Type B pancreatic cell (in vitro differentiated cells): ENCODE measurements around the gene PLXNA2. TPM values are rescaled to one million over a fixed set of nuclear protein-coding genes. Genes with fewer than 3 reads are reported as not detected.

Experiments
- DNase-seq: peaks from one replicate; pipeline ENCODE4 v3.0.0; 2021; ENCODE audit warnings: mixed read lengths; ENCODE audit not compliant: unreplicated experiment; ENCODE audit errors: extremely low spot score
- H3K27ac Mint-ChIP-seq: 2 replicates; pipeline ENCODE4 v1.8.0; 2021; ENCODE audit warnings: mild to moderate bottlenecking, mixed read lengths
- H3K27me3 Mint-ChIP-seq: 2 replicates; pipeline ENCODE4 v1.8.0; 2021; ENCODE audit warnings: mixed read lengths
- H3K36me3 Mint-ChIP-seq: 2 replicates; pipeline ENCODE4 v1.8.0; 2021; ENCODE audit warnings: mixed read lengths
- H3K4me1 Mint-ChIP-seq: one replicate; pipeline ENCODE4 v1.8.0; 2021; ENCODE audit warnings: mixed read lengths; ENCODE audit not compliant: unreplicated experiment
- H3K4me3 Mint-ChIP-seq: 2 replicates; pipeline ENCODE4 v1.8.0; 2021; ENCODE audit warnings: mild to moderate bottlenecking, mixed read lengths
- H3K9me3 Mint-ChIP-seq: 2 replicates; pipeline ENCODE4 v1.8.0; 2021; ENCODE audit warnings: mixed read lengths
- CTCF ChIP-seq: fragments of 200-600 bp; sonication (generic); conservative IDR thresholded peaks from 2 replicates; pipeline ENCODE4 v1.5.0; 2021; ENCODE audit warnings: antibody characterized with exemption, mild to moderate bottlenecking
- total RNA-seq: library from RNA; stranded (reverse); gene quantifications from 2 replicates; pipeline ENCODE4 v1.2.1, GENCODE V29; 2021; ENCODE audit warnings: low replicate concordance

The PLXNA2 gene
- total RNA-seq, 1 donor from 2014 or later: 80.1 TPM

DNA sequence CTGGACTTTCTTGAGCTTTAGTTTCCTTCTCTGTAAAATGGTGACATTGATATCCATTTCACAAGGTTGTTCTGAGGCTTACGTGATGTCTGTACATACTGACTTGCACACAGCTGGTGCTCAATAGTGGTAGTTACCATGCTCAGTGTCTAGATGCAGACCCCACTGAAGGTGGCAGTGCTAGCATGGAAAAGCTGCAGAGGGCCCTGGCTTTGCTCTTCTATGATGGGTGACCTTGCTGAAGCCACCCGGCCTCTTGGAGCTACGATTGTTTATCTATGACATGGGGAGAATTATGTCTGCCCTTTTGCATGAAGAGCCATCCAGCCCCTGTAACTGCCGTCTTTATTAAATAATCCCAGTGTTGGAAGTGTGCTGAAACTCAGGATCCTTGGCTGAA is 131.8 kb downstream of the PLXNA2 start:
- Mint-ChIP-seq H3K36me3 (peaks cover 22% of the 10 kb centered on the region), H3K27me3 (no peaks in the 10 kb centered on the region), H3K9me3 (no peaks in the 10 kb centered on the region), H3K4me3 (peak overlapping the region; percentile 54), H3K27ac (no peak overlapping the region), H3K4me1 (peaks cover 46% of the 10 kb centered on the region)
- no peak for DNase-seq
- no peak for TF ChIP-seq CTCF

GRCh38 chr1:208111646-208112190 is 132.5 kb downstream of the PLXNA2 start:
- peak overlapping the region; percentile 33 for H3K27ac Mint-ChIP-seq
- DNase-seq: no peak
- H3K4me1 Mint-ChIP-seq: peaks cover 41% of the 10 kb centered on the region
- peak overlapping the region; percentile 35 for H3K4me3 Mint-ChIP-seq
- TF ChIP-seq CTCF: no peak
- no peaks in the 10 kb centered on the region for H3K27me3 Mint-ChIP-seq
- no peaks in the 10 kb centered on the region for H3K9me3 Mint-ChIP-seq
- peaks cover 26% of the 10 kb centered on the region for H3K36me3 Mint-ChIP-seq

DNA sequence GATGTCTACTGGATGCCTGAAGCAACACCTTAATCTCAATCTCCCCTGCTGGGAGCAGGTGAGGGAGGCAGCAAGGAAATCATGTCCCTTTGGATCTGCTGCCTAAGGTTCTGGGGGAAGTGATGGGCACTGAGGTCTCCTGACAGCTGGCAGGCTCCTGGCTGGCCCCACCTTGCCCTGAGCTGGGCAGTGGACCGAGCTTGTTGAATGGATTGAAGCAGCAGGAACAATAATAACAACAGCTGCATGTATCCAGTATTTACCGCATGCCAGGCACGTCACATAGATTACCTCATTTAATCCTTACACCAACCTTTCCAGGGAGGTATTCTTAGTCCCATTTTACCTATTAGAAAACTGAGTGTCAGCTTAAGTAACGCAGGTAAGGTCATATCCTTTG is 133.9 kb downstream of the PLXNA2 start:
- Mint-ChIP-seq H3K4me1 (peaks cover 45% of the 10 kb centered on the region), H3K9me3 (no peaks in the 10 kb centered on the region), H3K36me3 (peaks cover 20% of the 10 kb centered on the region), H3K27me3 (no peaks in the 10 kb centered on the region), H3K27ac (no peak overlapping the region), H3K4me3 (no peak overlapping the region)
- TF ChIP-seq CTCF: no peak
- no peak for DNase-seq

GRCh38 chr1:208108646-208109330 is 135.4 kb downstream of the PLXNA2 start:
- DNase-seq: no peak
- TF ChIP-seq CTCF: no peak
- Mint-ChIP-seq H3K27me3 (no peaks in the 10 kb centered on the region), H3K4me1 (peaks cover 60% of the 10 kb centered on the region), H3K4me3 (no peak overlapping the region), H3K27ac (peak overlapping the region; percentile 53), H3K36me3 (peaks cover 21% of the 10 kb centered on the region), H3K9me3 (no peaks in the 10 kb centered on the region)

GRCh38 chr1:208108213-208108608 is 136.0 kb downstream of the PLXNA2 start:
- Mint-ChIP-seq H3K4me1 (peaks cover 65% of the 10 kb centered on the region), H3K36me3 (peaks cover 21% of the 10 kb centered on the region), H3K27ac (peak overlapping the region; percentile 23), H3K27me3 (no peaks in the 10 kb centered on the region), H3K9me3 (no peaks in the 10 kb centered on the region), H3K4me3 (no peak overlapping the region)
- no peak for DNase-seq
- TF ChIP-seq CTCF: no peak
